HCT116 (cell line): ENCODE results near the gene MAML3. TPM values are rescaled to one million over a fixed set of nuclear protein-coding genes. Genes with fewer than 3 reads are reported as not detected.

Source experiments
- ATAC-seq: fragments of 200-7000 bp; cut with Tn5 transposase; 2 replicates; pipeline ENCODE4 v1.9.1; 2020; ENCODE audit warnings: mild to moderate bottlenecking, moderate library complexity
- BruUV-seq: library from RNA; stranded (reverse); fragments of 400-500 nt; replicated peaks from 2 replicates; lab custom pipeline; 2021; lab: Mats Ljungman, UMichigan
- CTCF ChIA-PET: fragments of 300-600 bp; sonication (Branson Sonifier 250); formaldehyde crosslinking; loops from one replicate; lab custom pipeline; 2021; ENCODE audit warnings: antibody characterized with exemption; lab: Charles Lee
- POLR2A ChIA-PET: fragments of 300-600, 350-600 bp; sonication (Branson Sonifier 250); formaldehyde crosslinking; loops from one replicate; lab custom pipeline; 2021; ENCODE audit warnings: antibody characterized with exemption; lab: Charles Lee
- RAD21 ChIA-PET, 2 experiments: fragments of 300-600 bp; sonication (Branson Sonifier 250); formaldehyde crosslinking; loops; one replicate each; lab custom pipeline; 2023; ENCODE audit warnings: low total read pairs in 2 of 2; ENCODE audit not compliant: uncharacterized antibody in 2 of 2, unreplicated experiment in 2 of 2, low non-redundant PET in 1 of 2; lab: Charles Lee
- DNase-seq: peaks from one replicate; pipeline ENCODE4 v3.0.0-alpha.2; 2010; ENCODE audit warnings: low read depth, low spot score
- H2AFZ ChIP-seq: fragments of 200-600 bp; shearing (Covaris generic), sonication (generic); 2 replicates; pipeline ENCODE4 v1.6.1; 2017; ENCODE audit warnings: low read depth, mixed run types, mixed read lengths, antibody characterized with exemption, low read length; ENCODE audit not compliant: poor library complexity, severe bottlenecking
- H3K27ac ChIP-seq: 2 replicates; pipeline ENCODE4 v1.5.1; 2012; ENCODE audit warnings: low read depth, low read length
- H3K27me3 ChIP-seq: fragments of 200-600 bp; sonication (generic); 2 replicates; pipeline ENCODE4 v1.6.1; 2016; ENCODE audit warnings: mixed run types, low read length, mixed read lengths; ENCODE audit not compliant: insufficient read depth
- H3K36me3 ChIP-seq, 2 experiments: fragments of 200-500 bp in 1 of 2; fragments of 200-600 bp in 1 of 2; sonication (Bioruptor generic) in 1 of 2; sonication (generic) in 1 of 2; 2 replicates each; pipeline versions ENCODE4 v1.5.1 to v1.6.1; 2014 to 2016; ENCODE audit warnings: low read length in 2 of 2, inconsistent platforms in 1 of 2, mixed read lengths in 1 of 2, mixed run types in 1 of 2; ENCODE audit not compliant: insufficient read depth in 2 of 2, control insufficient read depth in 1 of 2
- H3K4me1 ChIP-seq, 2 experiments: fragments of 200-600 bp in 1 of 2; sonication (generic) in 1 of 2; 2 replicates each; pipeline versions ENCODE4 v1.5.1 to v1.6.1; 2012 to 2017; ENCODE audit warnings: low read length in 2 of 2, inconsistent platforms in 1 of 2, mild to moderate bottlenecking in 1 of 2, mixed read lengths in 1 of 2, mixed run types in 1 of 2, moderate library complexity in 1 of 2; ENCODE audit not compliant: insufficient read depth in 2 of 2, control insufficient read depth in 1 of 2
- H3K4me2 ChIP-seq: fragments of 200-600 bp; sonication (generic); 2 replicates; pipeline ENCODE4 v1.6.1; 2017; ENCODE audit warnings: mixed run types, low read length, mixed read lengths
- H3K4me3 ChIP-seq, 2 experiments: fragments of 200-600 bp in 1 of 2; sonication (generic) in 1 of 2; replicated peaks in 1 of 2; 2 replicates each; pipeline ENCODE4 v1.5.1; 2011 to 2016; ENCODE audit warnings: low read length in 2 of 2, control low read depth in 1 of 2, low read depth in 1 of 2, mild to moderate bottlenecking in 1 of 2, mixed read lengths in 1 of 2, mixed run types in 1 of 2
- H3K79me2 ChIP-seq: fragments of 200-600 bp; sonication (generic); 2 replicates; pipeline ENCODE4 v1.6.1; 2017; ENCODE audit warnings: mild to moderate bottlenecking, mixed run types, low read length, moderate library complexity, mixed read lengths; ENCODE audit not compliant: insufficient read depth
- H3K9ac ChIP-seq: fragments of 200-600 bp; sonication (generic); 2 replicates; pipeline ENCODE4 v1.6.1; 2016; ENCODE audit warnings: low read length, mixed read lengths
- H3K9me2 ChIP-seq: fragments of 200-600 bp; sonication (generic), shearing (Covaris generic); 2 replicates; pipeline ENCODE4 v1.6.1; 2017; ENCODE audit warnings: mixed run types, mild to moderate bottlenecking, moderate library complexity; ENCODE audit not compliant: insufficient read depth
- H3K9me3 ChIP-seq, 2 experiments: fragments of 200-500 bp in 1 of 2; fragments of 200-600 bp in 1 of 2; sonication (Bioruptor generic) in 1 of 2; sonication (generic) in 1 of 2; 2 replicates each; pipeline ENCODE4 v1.6.1; 2014 to 2017; ENCODE audit warnings: low read length in 2 of 2, mixed read lengths in 2 of 2, inconsistent platforms in 1 of 2, low read depth in 1 of 2, mild to moderate bottlenecking in 1 of 2, mixed run types in 1 of 2, moderate library complexity in 1 of 2; ENCODE audit not compliant: control insufficient read depth in 1 of 2, insufficient read depth in 1 of 2
- H4K20me1 ChIP-seq: fragments of 200-600 bp; sonication (generic), shearing (Covaris generic); 2 replicates; pipeline ENCODE4 v1.6.1; 2017; ENCODE audit warnings: mixed run types, mild to moderate bottlenecking, moderate library complexity; ENCODE audit not compliant: insufficient read depth
- ATF3 ChIP-seq: IDR thresholded peaks from 2 replicates; pipeline ENCODE4 v1.6.1; 2012
- CBX3 ChIP-seq: IDR thresholded peaks from 2 replicates; pipeline ENCODE4 v1.6.1; 2012; ENCODE audit warnings: low read depth
- CTCF ChIP-seq, 3 experiments: fragments of 200-600 bp in 1 of 3; sonication (generic) in 1 of 3; IDR thresholded peaks in 2 of 3; conservative IDR thresholded peaks in 1 of 3; 2 replicates each; pipeline ENCODE4 v1.5.1; 2012 to 2017; ENCODE audit warnings: low read depth in 2 of 3, low read length in 2 of 3, antibody characterized with exemption in 1 of 3, borderline replicate concordance in 1 of 3, control low read depth in 1 of 3, mild to moderate bottlenecking in 1 of 3, mixed read lengths in 1 of 3, mixed run types in 1 of 3, moderate library complexity in 1 of 3; ENCODE audit not compliant: insufficient read depth in 1 of 3
- EGR1 ChIP-seq: IDR thresholded peaks from 2 replicates; pipeline ENCODE4 v1.6.1; 2012; ENCODE audit warnings: low read depth
- ELF1 ChIP-seq: IDR thresholded peaks from 2 replicates; pipeline ENCODE4 v1.6.1; 2012; ENCODE audit warnings: low read depth, borderline replicate concordance
- EZH2phosphoT487 ChIP-seq: fragments of 200-600 bp; IDR thresholded peaks from 2 replicates; pipeline ENCODE4 v1.6.1; 2018; ENCODE audit warnings: antibody characterized with exemption, borderline replicate concordance
- FOSL1 ChIP-seq: IDR thresholded peaks from 2 replicates; pipeline ENCODE4 v1.6.1; 2012; ENCODE audit warnings: low read depth
- JUND ChIP-seq: IDR thresholded peaks from 2 replicates; pipeline ENCODE4 v1.6.1; 2012
- MAX ChIP-seq: IDR thresholded peaks from 2 replicates; pipeline ENCODE4 v1.6.1; 2012
- POLR2A ChIP-seq: IDR thresholded peaks from 2 replicates; pipeline ENCODE4 v1.7.0; 2011; ENCODE audit warnings: borderline replicate concordance; ENCODE audit not compliant: insufficient read depth, insufficient read length; ENCODE audit errors: extremely low read depth
- RAD21 ChIP-seq: IDR thresholded peaks from 2 replicates; pipeline ENCODE4 v1.6.1; 2012; ENCODE audit warnings: low read depth, mild to moderate bottlenecking
- REST ChIP-seq: IDR thresholded peaks from 2 replicates; pipeline ENCODE4 v1.6.1; 2012; ENCODE audit warnings: low read depth
- SP1 ChIP-seq: IDR thresholded peaks from 2 replicates; pipeline ENCODE4 v1.6.1; 2012; ENCODE audit warnings: low read depth
- SRF ChIP-seq: IDR thresholded peaks from 2 replicates; pipeline ENCODE4 v1.6.1; 2012; ENCODE audit warnings: low read depth
- TCF7L2 ChIP-seq: IDR thresholded peaks from 2 replicates; pipeline ENCODE4 v1.7.0; 2011; ENCODE audit warnings: borderline replicate concordance, inconsistent platforms; ENCODE audit not compliant: insufficient read depth, insufficient read length; ENCODE audit errors: extremely low read depth
- YY1 ChIP-seq: IDR thresholded peaks from 2 replicates; pipeline ENCODE4 v1.6.1; 2011; ENCODE audit warnings: low read length, low read depth, moderate library complexity, mild to moderate bottlenecking; ENCODE audit not compliant: insufficient replicate concordance; ENCODE audit errors: extremely low read depth
- ZBTB33 ChIP-seq: IDR thresholded peaks from 2 replicates; pipeline ENCODE4 v1.6.1; 2011; ENCODE audit warnings: mild to moderate bottlenecking, low read length, moderate library complexity; ENCODE audit not compliant: insufficient replicate concordance; ENCODE audit errors: extremely low read depth
- ZFX ChIP-seq: fragments of 450-650 bp; IDR thresholded peaks from 2 replicates; pipeline ENCODE4 v1.6.1; 2017
- ZNF274 ChIP-seq: fragments of 200-500 bp; sonication (Bioruptor generic); IDR thresholded peaks from 2 replicates; pipeline ENCODE4 v1.6.1; 2014; ENCODE audit warnings: mild to moderate bottlenecking, low read depth, low read length, inconsistent platforms
- intact Hi-C: fragments of 100-400 bp; cut with micrococcal nuclease; formaldehyde crosslinking; loops from 2 replicates; pipeline ENCODE4 v1.10.0; 2022
- total RNA-seq: library from RNA; stranded (reverse); gene quantifications from one replicate; pipeline ENCODE4 v1.2.1, GENCODE V29; 2021; ENCODE audit not compliant: unreplicated experiment

Gene MAML3
- total RNA-seq, 1 experiment from 2014 or later = 3.1 TPM

GRCh38 chr4:139762720-139763119, 391.3 kb downstream of the MAML3 start:
- Histone ChIP-seq H2AFZ (no peak overlapping the region), H3K27me3 (no peaks in the 10 kb centered on the region), H3K4me1 (no peaks in the 10 kb centered on the region), H3K36me3 (no peaks in the 10 kb centered on the region), H3K9ac (no peak overlapping the region), H4K20me1 (no peaks in the 10 kb centered on the region)
- ATAC-seq = no peak
- intact Hi-C loops = no loop called here
- no peak for TF ChIP-seq ZBTB33
- no peak for TF ChIP-seq CBX3
- TF ChIP-seq FOSL1 = no peak
- TF ChIP-seq TCF7L2 = no peak
- TF ChIP-seq SRF = no peak
- no peak for TF ChIP-seq JUND
- no peak for TF ChIP-seq ZNF274
- TF ChIP-seq YY1 = no peak
- no peak for TF ChIP-seq EGR1
- no peak for TF ChIP-seq ZFX
- no peak for TF ChIP-seq MAX
- no peak for TF ChIP-seq SP1
- no peak for TF ChIP-seq EZH2phosphoT487
- TF ChIP-seq ELF1 = no peak
- TF ChIP-seq REST = no peak
- TF ChIP-seq CTCF (IDR thresholded peaks at IDR 0.05 in 2 of 3, conservative IDR thresholded peaks at IDR 0.05 in 1 of 3; ENCODE audit: borderline replicate concordance in 1 of 3, insufficient read depth in 1 of 3, low read depth in 2 of 3, low read length in 2 of 3) = no peak
- TF ChIP-seq POLR2A = no peak
- no peak for TF ChIP-seq RAD21
- TF ChIP-seq ATF3 = no peak
- TF ChIP-seq, all 23 proteins: peak for 0
- Histone ChIP-seq H3K9me2 (no peaks in the 10 kb centered on the region), H3K9me3 (no peaks in the 10 kb centered on the region), H3K27ac (no peak overlapping the region), H3K4me2 (no peak overlapping the region), H3K4me3 (no peak overlapping the region), H3K79me2 (no peaks in the 10 kb centered on the region)
- BruUV-seq = no TSS peak
- RAD21 ChIA-PET = no interaction called here
- DNase-seq = no peak
- POLR2A ChIA-PET = no interaction called here
- CTCF ChIA-PET = no interaction called here
